GM23248 (cell line): ENCODE results near the gene CRP.

Experiments
- EZH2 ChIP-seq: fragments of 200-600 bp; sonication (generic); IDR thresholded peaks from 2 replicates; pipeline ENCODE4 v1.6.1; 2018; ENCODE audit warnings: antibody characterized with exemption, mild to moderate bottlenecking; ENCODE audit not compliant: insufficient read depth, poor library complexity, severe bottlenecking
- EZH2phosphoT487 ChIP-seq: fragments of 200-600 bp; sonication (generic); IDR thresholded peaks from 2 replicates; pipeline ENCODE4 v1.6.1; 2018; ENCODE audit warnings: antibody characterized with exemption, moderate library complexity, mild to moderate bottlenecking, low read depth; ENCODE audit not compliant: insufficient read depth

GRCh38 chr1:159737238-159737916 is 23.0 kb upstream of the CRP start:
- no peak for TF ChIP-seq EZH2
- no peak for TF ChIP-seq EZH2phosphoT487
